ENCODE results near the gene PDILT. TPM values are rescaled to one million over a fixed set of nuclear protein-coding genes. Genes with fewer than 3 reads are reported as not detected.
"Not testable (repeated sequence)": the region's sequence is repeated elsewhere in the genome, so short reads cannot be mapped to it uniquely, and the experiment has no call there.

Gene PDILT, protein sequence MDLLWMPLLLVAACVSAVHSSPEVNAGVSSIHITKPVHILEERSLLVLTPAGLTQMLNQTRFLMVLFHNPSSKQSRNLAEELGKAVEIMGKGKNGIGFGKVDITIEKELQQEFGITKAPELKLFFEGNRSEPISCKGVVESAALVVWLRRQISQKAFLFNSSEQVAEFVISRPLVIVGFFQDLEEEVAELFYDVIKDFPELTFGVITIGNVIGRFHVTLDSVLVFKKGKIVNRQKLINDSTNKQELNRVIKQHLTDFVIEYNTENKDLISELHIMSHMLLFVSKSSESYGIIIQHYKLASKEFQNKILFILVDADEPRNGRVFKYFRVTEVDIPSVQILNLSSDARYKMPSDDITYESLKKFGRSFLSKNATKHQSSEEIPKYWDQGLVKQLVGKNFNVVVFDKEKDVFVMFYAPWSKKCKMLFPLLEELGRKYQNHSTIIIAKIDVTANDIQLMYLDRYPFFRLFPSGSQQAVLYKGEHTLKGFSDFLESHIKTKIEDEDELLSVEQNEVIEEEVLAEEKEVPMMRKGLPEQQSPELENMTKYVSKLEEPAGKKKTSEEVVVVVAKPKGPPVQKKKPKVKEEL
- total RNA-seq (not detected), polyA plus RNA-seq (not detected)
- long read RNA-seq, donor 1 = 0 reads
- long read RNA-seq, donor 2 = 0 reads
- long read RNA-seq, donor 3 = 0 reads
- long read RNA-seq, donor 4 = 0 reads
- long read RNA-seq, donor 5 = 0 reads
- long read RNA-seq, donor 6 = 0 reads
- long read RNA-seq, donor 7 = 0 reads
- long read RNA-seq, donor 8 = 0 reads
- long read RNA-seq, donor 9 = 0 reads
- long read RNA-seq, donor 10 = 0 reads

DNA sequence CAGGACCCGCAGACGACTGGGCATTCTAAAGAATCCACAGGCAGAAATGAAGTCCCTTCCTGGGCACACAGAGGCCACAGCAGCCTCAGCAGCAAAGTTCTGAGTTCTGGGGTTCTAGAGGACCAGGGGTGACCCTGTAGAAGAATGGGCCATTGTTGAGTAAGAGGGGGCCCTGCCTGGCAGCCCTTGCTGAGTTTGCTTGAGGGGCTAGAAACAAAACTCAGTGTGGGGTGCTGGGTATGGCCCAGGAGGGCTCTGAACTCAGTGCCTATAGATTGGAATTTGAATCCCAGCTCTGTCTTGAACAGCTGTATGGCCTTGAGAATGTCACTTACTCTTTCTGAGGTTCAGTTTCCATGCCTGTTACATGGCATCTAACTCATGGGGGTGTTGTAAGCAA, at the start of gene PDILT:
Gene PDILT, minus strand, starts transcription at position 101 of the 400 bp plus-strand sequence. CDS start 5,437 bp downstream, outside the sequence.
- H3K36me3 ChIP-seq (replicated peaks in 1 of 2) = no peaks in the 10 kb centered on the region
- DNase-seq = no peak
- no peaks in the 10 kb centered on the region for H3K27me3 ChIP-seq
- WGBS, 4 donors = 89 to 100% (median 93%) methylated on average over 2 of the region's 2 CpGs; no CpG with 5 or more reads in 1 of the 4 donors
- no peaks in the 10 kb centered on the region for H3K9me3 ChIP-seq (replicated peaks in 1 of 3)
- TF ChIP-seq CTCF (IDR thresholded peaks at IDR 0.05) (no peak), POLR2A (IDR thresholded peaks at IDR 0.05) (no peak)
- intact Hi-C loops (cut with DNase I) = no loop called here
- no peaks in the 10 kb centered on the region for H3K4me1 ChIP-seq (replicated peaks in 1 of 2)
- no peak within 1 kb of the TSS for H3K27ac ChIP-seq
- H3K4me3 ChIP-seq = no peak within 1 kb of the TSS

DNA sequence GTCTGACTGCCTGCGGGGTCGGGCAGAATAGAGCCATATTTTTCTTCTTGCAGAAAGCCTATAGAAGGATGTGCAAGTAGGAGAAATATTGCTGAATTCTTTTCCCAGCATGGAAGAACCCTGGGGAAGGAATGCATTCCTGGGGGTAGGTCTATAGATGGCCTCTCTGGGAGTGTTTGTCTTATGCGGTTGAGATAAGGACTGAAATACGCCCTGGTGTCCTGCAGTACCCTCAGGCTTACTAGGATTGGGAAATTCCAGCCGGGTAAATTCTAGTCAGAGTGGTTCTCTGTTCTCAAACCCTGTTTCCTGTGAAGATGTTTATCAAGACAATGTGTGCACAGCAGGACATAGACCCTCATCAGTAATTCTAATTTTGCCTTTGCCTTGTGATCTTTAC, 49.1 kb upstream of the PDILT start:
- H3K27me3 ChIP-seq; intact Hi-C loops (cut with DNase I); H3K27ac ChIP-seq; H3K4me3 ChIP-seq; H3K4me1 ChIP-seq (replicated peaks in 1 of 2); H3K36me3 ChIP-seq (replicated peaks in 1 of 2); DNase-seq; H3K9me3 ChIP-seq (replicated peaks in 1 of 3): not testable (repeated sequence)
- WGBS, 4 donors = 80 to 83% (median 81%) methylated on average over 1 to 5 of the region's 5 CpGs; no CpG with 5 or more reads in 1 of the 4 donors

DNA sequence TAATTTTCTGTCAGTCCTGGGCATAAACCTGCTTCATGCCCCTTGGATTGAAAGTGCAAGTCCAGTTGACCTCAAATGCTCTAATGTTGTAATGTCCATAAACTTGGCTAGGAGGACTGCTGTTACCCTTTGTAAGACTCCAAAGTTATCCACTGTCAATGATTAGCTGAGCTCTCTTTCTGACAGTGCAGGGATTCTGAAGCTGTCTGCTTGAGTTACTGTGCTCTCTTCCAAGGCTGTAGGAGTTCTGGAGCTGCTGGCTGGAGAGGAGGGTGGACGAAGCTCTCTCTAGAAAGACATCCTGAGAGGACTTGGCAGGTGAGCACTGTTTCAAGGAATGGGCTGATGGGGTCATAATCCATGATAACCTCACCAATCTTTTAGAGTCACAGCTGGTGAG, 46.8 kb upstream of the PDILT start, which contains the start of gene ACSM2A:
Gene ACSM2A, plus strand, starts transcription at position 158 of the 400 bp plus-strand sequence. CDS start 8,594 bp downstream, outside the sequence.
- WGBS, 4 donors = 37 to 42% methylated on average over 1 of the region's 1 CpG; no CpG with 5 or more reads in 2 of the 4 donors
- intact Hi-C loops (cut with DNase I); H3K36me3 ChIP-seq (replicated peaks in 1 of 2); DNase-seq; H3K9me3 ChIP-seq (replicated peaks in 1 of 3); H3K4me1 ChIP-seq (replicated peaks in 1 of 2); H3K27me3 ChIP-seq; H3K4me3 ChIP-seq; H3K27ac ChIP-seq: not testable (repeated sequence)

DNA sequence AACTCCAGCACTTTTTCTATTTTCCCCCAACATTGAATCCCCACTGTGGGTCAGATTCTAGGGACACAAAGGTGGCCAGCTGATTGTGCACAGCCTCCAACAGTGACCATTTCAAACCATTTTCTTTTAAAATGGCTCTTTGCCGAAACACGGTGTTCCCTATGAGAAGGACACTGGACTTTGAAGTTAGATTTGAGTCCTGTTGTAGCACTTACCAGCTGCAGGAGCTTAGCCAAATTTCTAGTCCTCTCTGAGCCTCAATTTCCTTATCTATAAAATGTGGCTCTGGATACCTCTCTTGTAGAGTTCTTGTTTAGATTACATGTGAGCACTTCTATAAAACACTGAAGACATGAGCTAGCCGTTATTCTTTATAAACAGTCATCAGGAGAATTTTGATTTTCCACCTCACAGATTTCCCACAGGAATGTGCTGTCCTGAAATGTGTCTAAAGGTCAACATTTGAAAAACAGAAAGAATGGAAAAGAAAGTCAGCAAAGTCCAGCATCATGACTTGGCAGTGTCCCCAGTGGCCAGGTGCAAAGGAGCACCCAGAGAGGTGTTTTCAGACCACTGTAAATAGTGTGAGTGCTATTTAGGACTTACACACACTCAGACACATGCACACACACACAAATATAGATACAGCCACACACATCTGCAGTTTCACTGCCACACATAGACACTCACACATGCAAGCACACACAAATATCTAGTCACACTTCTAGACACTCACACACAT, 42.3 kb upstream of the PDILT start:
- H3K27ac ChIP-seq; H3K4me3 ChIP-seq; H3K9me3 ChIP-seq (replicated peaks in 1 of 3); H3K36me3 ChIP-seq (replicated peaks in 1 of 2); H3K27me3 ChIP-seq; H3K4me1 ChIP-seq (replicated peaks in 1 of 2); intact Hi-C loops (cut with DNase I); DNase-seq: not testable (repeated sequence)
- WGBS, 4 donors = no CpG with 5 or more reads among the region's 3 CpGs

DNA sequence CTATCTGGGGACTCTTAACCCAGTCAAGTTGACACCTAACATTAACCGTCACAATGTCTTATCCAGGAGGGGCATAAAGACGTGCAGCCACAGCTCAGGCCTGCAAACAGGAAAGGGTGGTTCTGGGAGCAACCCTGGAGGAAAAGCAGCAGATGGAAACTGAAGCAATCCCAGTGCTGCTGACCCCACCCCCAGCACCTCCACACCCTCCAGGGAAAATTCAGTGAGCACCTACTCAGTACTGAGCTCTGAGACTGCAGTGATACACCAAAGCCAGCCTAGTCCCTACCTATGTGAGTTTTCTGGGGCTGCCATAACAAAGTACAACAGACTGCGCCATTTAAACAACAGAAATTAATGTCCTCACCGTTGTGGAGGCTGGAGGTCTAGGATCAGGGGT, 37.3 kb upstream of the PDILT start:
- DNase-seq; H3K27me3 ChIP-seq; H3K9me3 ChIP-seq (replicated peaks in 1 of 3); H3K36me3 ChIP-seq (replicated peaks in 1 of 2); H3K27ac ChIP-seq; intact Hi-C loops (cut with DNase I); H3K4me3 ChIP-seq; H3K4me1 ChIP-seq (replicated peaks in 1 of 2): not testable (repeated sequence)
- 73 to 96% (median 89%) methylated on average over 2 to 3 of the region's 4 CpGs for WGBS, 4 donors

DNA sequence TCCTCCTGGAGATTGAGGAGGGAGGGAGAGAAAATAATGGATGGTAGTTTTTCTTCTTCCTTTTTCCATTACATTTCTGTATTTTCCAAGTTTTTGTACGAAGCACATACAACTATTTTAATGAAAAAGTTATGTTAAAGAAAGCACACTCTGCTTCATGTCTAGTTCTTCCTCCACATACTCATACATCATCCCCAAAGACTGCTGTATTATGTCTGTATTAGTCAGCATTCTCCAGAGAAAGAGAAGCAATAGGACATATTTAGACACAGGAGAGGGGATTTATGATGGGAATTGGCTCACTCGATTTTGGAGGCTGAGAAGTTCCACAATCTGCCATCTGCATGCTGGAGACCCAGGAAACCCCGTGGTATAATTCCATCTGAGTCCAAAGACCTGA, 36.7 kb upstream of the PDILT start:
- H3K4me1 ChIP-seq (replicated peaks in 1 of 2) = no peaks in the 10 kb centered on the region
- intact Hi-C loops (cut with DNase I) = no loop called here
- DNase-seq = no peak
- no peaks in the 10 kb centered on the region for H3K36me3 ChIP-seq (replicated peaks in 1 of 2)
- no peak overlapping the region for H3K27ac ChIP-seq
- H3K9me3 ChIP-seq (replicated peaks in 1 of 3) = no peaks in the 10 kb centered on the region
- WGBS, 4 donors = 40 to 63% (median 47%) methylated on average over 3 of the region's 3 CpGs
- no peak for TF ChIP-seq CTCF (IDR thresholded peaks at IDR 0.05)
- no peaks in the 10 kb centered on the region for H3K27me3 ChIP-seq
- no peak overlapping the region for H3K4me3 ChIP-seq

- H3K36me3 ChIP-seq (replicated peaks in 1 of 2); DNase-seq; H3K9me3 ChIP-seq (replicated peaks in 1 of 3); H3K4me1 ChIP-seq (replicated peaks in 1 of 2); intact Hi-C loops (cut with DNase I); H3K27me3 ChIP-seq; H3K4me3 ChIP-seq: not testable (repeated sequence)
- H3K27ac ChIP-seq = peak overlapping the region in 2 of 5 donors; percentile 34 to 71
- WGBS, 4 donors = 50 to 76% (median 65%) methylated on average over 1 of the region's 1 CpG
Observed at GRCh38 chr16:20440731-20441130, 36.2 kb upstream of the PDILT start.

GRCh38 chr16:20439820-20440231, 35.3 kb upstream of the PDILT start:
- peak overlapping the region in 2 of 5 donors; percentile 53 to 76 for H3K27ac ChIP-seq
- H3K27me3 ChIP-seq; H3K4me3 ChIP-seq; H3K9me3 ChIP-seq (replicated peaks in 1 of 3); H3K36me3 ChIP-seq (replicated peaks in 1 of 2); intact Hi-C loops (cut with DNase I); H3K4me1 ChIP-seq (replicated peaks in 1 of 2): not testable (repeated sequence)
- WGBS, 4 donors = 46 to 63% (median 54%) methylated on average over 3 of the region's 3 CpGs; no CpG with 5 or more reads in 1 of the 4 donors
- DNase-seq = peak in 2 of 7 donors; percentile 9 to 22

Data from adrenal gland (tissue), 19 donors.